ENCODE results near the gene MCUB.
A peak's percentile ranks its signal among the peaks of the same experiment; 100 is the strongest.
"Not testable (repeated sequence)": the region's sequence is repeated elsewhere in the genome, so short reads cannot be mapped to it uniquely, and the experiment has no call there.

The MCUB gene

GRCh38 chr4:109671350-109671749 lies 111.3 kb downstream of the MCUB start:
- H3K4me3 ChIP-seq (ENCODE audit: low read length): no peak overlapping the region
- DNase-seq (ENCODE audit: low read depth, low spot score): no peak

GRCh38 chr4:109672169-109672930 lies 112.3 kb downstream of the MCUB start:
- no peak for DNase-seq (ENCODE audit: low read depth, low spot score)
- no peak overlapping the region for H3K4me3 ChIP-seq (ENCODE audit: low read length)

- DNase-seq (ENCODE audit: low read depth, low spot score): no peak
- H3K4me3 ChIP-seq (ENCODE audit: low read length): no peak overlapping the region
These were observed 113.3 kb downstream of the MCUB start for GRCh38 chr4:109673303-109673702.

- DNase-seq (ENCODE audit: low read depth, low spot score): no peak
These were observed 115.1 kb downstream of the MCUB start for GRCh38 chr4:109675181-109675580.

GRCh38 chr4:109675843-109676242 lies 115.8 kb downstream of the MCUB start:
- DNase-seq (ENCODE audit: low read depth, low spot score): no peak
- no peak overlapping the region for H3K4me3 ChIP-seq (ENCODE audit: low read length)

More at GRCh38 chr4:109675181-109675580, 115.1 kb downstream of the MCUB start:
- no peak overlapping the region for H3K4me3 ChIP-seq (ENCODE audit: low read length)

- DNase-seq (ENCODE audit: low read depth, low spot score): no peak
These were observed 116.8 kb downstream of the MCUB start for GRCh38 chr4:109676886-109677285.

GRCh38 chr4:109678472-109678871 lies 118.4 kb downstream of the MCUB start:
- DNase-seq (ENCODE audit: low read depth, low spot score); H3K4me3 ChIP-seq (ENCODE audit: low read length): not testable (repeated sequence)

More at GRCh38 chr4:109676886-109677285, 116.8 kb downstream of the MCUB start:
- no peak overlapping the region for H3K4me3 ChIP-seq (ENCODE audit: low read length)

- not testable (repeated sequence) for DNase-seq (ENCODE audit: low read depth, low spot score); H3K4me3 ChIP-seq (ENCODE audit: low read length)
These were observed 118.9 kb downstream of the MCUB start for GRCh38 chr4:109678925-109679324.

GRCh38 chr4:109682875-109683274 lies 122.8 kb downstream of the MCUB start:
- no peak overlapping the region for H3K4me3 ChIP-seq (ENCODE audit: low read length)
- no peak for DNase-seq (ENCODE audit: low read depth, low spot score)

GRCh38 chr4:109683621-109684253 lies 123.7 kb downstream of the MCUB start:
- DNase-seq (ENCODE audit: low read depth, low spot score): no peak
- no peak overlapping the region for H3K4me3 ChIP-seq (ENCODE audit: low read length)

GRCh38 chr4:109684727-109685126 lies 124.7 kb downstream of the MCUB start:
- H3K4me3 ChIP-seq (ENCODE audit: low read length): no peak overlapping the region
- no peak for DNase-seq (ENCODE audit: low read depth, low spot score)

GRCh38 chr4:109690690-109691410 lies 130.8 kb downstream of the MCUB start:
- DNase-seq (ENCODE audit: low read depth, low spot score): peak; percentile 37
- no peak overlapping the region for H3K4me3 ChIP-seq (ENCODE audit: low read length)

- no peak overlapping the region for H3K4me3 ChIP-seq (ENCODE audit: low read length)
- no peak for DNase-seq (ENCODE audit: low read depth, low spot score)
These were observed 131.4 kb downstream of the MCUB start for GRCh38 chr4:109691411-109691920.

- H3K4me3 ChIP-seq (ENCODE audit: low read length): no peak overlapping the region
- no peak for DNase-seq (ENCODE audit: low read depth, low spot score)
These were observed 138.6 kb downstream of the MCUB start for GRCh38 chr4:109698656-109699055.

GRCh38 chr4:109699553-109700225 lies 139.6 kb downstream of the MCUB start:
- no peak overlapping the region for H3K4me3 ChIP-seq (ENCODE audit: low read length)

GRCh38 chr4:109701566-109702410 lies 141.7 kb downstream of the MCUB start:
- H3K4me3 ChIP-seq (ENCODE audit: low read length): peak overlapping the region; percentile 79
- DNase-seq (ENCODE audit: low read depth, low spot score): no peak

More at GRCh38 chr4:109699553-109700225, 139.6 kb downstream of the MCUB start:
- no peak for DNase-seq (ENCODE audit: low read depth, low spot score)

- H3K4me3 ChIP-seq (ENCODE audit: low read length): peak within 1 kb of the TSS; percentile 79
- DNase-seq (ENCODE audit: low read depth, low spot score): peak; percentile 70
These were observed 143.1 kb downstream of the MCUB start, which contains the start of gene CASP6 for GRCh38 chr4:109702950-109703663. TSS of gene CASP6 (minus strand) at chr4:109703445. CDS start at chr4:109703395, 50 bp downstream.
